ENCODE data around the gene NCOR1.
A peak's percentile ranks its signal among the peaks of the same experiment; 100 is the strongest.

Gene NCOR1

GRCh38 chr17:16033729-16034349, 181.5 kb downstream of the NCOR1 start:
- no peak for DNase-seq (ENCODE audit: low read depth, low spot score)

DNA sequence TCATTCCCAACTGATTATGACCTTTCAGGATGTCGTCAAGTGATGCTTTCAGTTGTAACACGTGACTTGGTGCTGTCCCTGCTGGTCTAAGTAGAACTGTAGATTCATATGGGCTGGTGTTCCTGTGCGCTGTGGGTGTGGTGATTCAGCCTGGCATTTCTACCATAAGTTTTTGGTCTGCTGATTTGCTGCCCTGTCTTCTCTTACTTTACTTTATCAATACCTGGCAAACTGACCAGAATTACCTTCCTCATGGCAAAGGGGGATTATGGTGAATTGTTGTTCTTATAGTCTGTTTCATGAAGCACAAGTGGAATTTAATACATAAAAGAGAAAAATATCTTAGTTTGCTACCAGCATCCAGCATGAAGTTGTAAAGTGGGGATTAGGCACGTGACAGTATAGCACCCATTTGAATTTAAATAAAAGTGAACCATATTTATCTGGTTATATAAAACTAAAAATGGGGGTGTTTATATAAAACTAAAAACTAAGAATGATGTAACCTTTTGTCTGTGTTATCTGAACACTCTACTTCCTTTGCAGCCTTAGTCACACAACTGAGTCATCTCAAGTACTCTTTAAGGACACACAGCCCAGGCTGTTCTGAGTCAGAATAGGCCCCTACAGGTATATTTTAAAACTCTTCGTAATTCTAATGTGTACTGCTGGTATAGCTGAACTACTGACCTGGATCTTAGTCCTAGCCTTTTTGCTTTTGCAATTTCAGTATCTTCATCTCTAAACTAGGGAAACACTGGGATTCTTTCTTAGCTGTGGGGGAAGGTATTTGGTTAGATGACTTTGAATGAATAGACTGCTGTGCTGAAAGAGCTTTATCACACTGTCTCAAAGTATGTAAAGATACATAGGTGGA, 187.4 kb downstream of the NCOR1 start:
- peak; percentile 50 for DNase-seq (ENCODE audit: low read depth, low spot score)

DNA sequence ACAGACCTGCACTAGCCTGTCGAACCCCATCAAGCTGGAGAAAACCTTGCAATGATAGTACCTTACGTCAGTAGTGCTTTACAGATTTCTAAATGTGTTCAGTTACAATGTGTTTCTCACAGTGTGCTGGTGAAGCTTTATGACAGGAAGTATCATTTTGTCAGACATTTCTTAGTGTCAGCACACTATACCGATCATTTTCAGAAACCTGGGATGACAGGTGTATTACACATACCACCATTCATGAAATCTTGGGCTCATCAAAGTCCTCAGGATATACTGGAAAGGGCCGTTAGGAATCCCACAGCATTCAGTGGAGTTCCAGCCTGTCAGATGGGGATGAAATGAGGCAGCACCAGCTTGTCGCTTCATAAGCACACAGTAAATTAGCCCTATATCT, 188.4 kb downstream of the NCOR1 start:
- DNase-seq (ENCODE audit: low read depth, low spot score) = no peak

- DNase-seq (ENCODE audit: low read depth, low spot score) = no peak
Measured at GRCh38 chr17:16025202-16025601, 190.1 kb downstream of the NCOR1 start.

DNA sequence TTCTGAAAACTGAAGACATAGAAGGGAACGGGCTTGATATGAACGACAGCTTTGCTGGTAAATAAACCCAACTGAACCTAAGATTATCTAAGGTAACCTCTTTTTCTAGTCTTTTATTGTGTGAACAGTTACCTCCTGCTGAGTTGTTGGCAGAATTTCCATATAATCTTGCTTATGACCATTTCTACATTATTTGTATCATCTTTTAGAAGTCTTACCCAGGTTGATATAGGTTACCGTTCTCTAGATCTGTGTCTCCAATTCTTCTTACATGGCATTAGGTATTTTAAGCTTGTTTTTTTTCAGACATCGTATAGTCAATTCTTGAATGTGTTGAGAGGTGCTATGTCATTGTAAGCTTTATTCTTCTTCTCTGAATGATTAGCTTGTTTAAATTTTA, 191.5 kb downstream of the NCOR1 start:
- no peak for DNase-seq (ENCODE audit: low read depth, low spot score)

- no peak for DNase-seq (ENCODE audit: low read depth, low spot score)
Measured at GRCh38 chr17:16019347-16019746, 196.0 kb downstream of the NCOR1 start.

GRCh38 chr17:16013943-16014407, 201.4 kb downstream of the NCOR1 start:
- DNase-seq (ENCODE audit: low read depth, low spot score) = peak; percentile 45

DNA sequence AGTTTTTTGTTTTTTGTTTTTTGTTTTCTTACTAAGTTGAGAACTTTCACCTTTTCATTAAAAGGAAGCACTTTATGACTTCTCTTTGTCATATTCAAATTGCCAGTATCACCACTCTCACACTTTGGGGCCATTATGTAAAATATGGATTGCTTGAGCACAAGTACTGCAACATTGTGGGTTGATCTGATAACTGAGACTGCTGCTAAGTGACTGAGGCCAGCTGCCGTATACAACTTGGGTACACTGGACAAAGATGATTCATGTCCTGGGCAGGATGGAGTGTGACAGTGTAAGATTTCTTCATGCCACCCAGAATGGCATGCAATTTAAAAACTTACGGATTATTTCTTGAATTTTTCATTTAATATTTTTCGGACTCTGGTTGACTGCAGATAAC, 207.9 kb downstream of the NCOR1 start:
- DNase-seq (ENCODE audit: low read depth, low spot score) = no peak

- no peak for DNase-seq (ENCODE audit: low read depth, low spot score)
Measured at GRCh38 chr17:16005636-16006035, 209.7 kb downstream of the NCOR1 start.

DNA sequence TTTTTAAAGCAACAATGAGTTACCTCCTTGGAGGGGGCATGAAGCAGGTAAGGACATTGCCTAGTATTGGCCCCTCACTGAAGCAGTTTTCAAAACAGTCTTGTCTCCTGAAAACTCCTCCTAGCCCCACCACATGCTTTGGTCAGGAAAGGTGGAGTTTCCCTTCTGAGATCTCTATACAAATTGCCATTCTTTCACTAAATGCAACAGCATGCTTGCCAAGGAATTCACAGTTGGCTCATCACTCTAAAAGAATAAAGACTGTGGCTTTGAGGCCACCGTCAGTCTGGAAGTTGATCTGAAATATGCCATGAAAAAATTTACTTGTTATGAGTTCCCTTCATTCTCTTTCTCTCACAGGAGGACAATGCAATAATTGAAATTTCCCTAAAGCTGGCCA, 211.5 kb downstream of the NCOR1 start:
- DNase-seq (ENCODE audit: low read depth, low spot score) = no peak

GRCh38 chr17:16002708-16003260, 212.6 kb downstream of the NCOR1 start:
- DNase-seq (ENCODE audit: low read depth, low spot score) = no peak

DNA sequence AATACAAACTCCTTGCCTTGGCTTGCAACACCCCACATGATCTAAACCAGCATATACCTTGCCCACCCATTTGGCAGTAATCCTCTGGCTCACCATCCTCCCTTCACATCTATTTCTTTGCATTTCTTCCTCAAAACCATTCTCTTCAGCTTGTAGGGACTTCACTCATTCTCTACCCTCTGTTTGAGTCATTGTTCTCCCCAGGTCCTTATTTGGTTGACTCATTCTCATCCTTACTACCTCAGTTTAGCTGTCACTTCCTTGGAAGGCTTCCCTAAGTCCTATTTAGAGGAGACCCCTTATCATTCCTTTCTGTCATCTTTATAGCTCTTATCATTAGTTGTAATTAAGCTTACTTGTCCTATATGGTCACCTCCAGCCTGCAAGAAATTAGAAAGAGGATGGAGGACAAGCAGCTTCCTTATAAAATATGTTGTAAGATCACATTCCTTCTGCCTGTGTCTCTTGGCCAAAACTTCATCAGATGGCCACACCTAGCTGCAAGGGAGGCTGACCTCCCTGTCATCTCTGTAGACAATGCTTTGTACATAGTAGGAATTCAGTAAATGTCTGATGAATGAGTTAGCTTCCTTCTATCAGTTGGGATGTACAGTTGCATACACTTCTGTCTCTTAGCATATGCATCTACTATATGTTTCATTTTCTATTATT, 214.0 kb downstream of the NCOR1 start:
- DNase-seq (ENCODE audit: low read depth, low spot score) = no peak

DNA sequence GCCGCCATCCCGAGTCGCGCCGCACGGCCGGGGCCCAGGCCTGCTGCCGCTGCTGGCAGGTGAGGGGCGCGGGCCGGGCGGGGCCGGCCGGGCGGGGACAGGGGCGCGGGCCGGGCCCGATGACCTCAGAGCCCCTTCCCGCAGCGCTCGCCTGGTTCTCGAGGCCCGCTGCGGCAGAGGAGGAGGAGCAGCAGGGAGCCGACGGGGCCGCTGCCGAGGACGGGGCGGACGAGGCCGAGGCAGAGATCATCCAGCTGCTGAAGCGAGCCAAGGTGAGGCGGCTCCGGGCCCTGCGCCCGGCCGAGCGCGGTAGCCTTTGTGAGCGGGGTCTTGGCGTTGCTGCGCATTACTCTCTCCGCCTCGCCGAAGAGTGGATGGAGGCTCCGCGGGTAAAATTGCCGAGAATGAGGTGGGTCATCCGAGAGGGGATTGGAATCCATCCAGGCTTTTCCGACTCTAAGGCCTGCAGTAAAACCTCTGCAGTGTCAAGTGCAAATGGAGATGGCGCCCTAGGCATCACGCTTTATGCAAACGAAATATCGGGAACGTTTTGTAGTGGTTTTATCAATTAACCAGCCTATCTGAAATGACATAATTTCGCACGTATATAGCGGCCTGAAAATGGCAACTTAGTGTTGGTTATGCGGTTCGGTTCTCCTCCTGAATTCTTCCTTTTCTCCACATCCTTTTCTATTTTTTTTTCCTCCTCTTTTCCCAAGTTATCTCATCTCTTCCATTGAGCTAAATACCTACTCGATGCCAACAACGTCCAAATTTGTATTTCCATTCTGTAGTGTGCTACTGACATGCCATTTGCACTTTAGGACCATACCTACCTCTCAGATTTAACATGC, 215.1 kb downstream of the NCOR1 start:
- no peak for DNase-seq (ENCODE audit: low read depth, low spot score)

- peak; percentile 85 for DNase-seq (ENCODE audit: low read depth, low spot score)
Measured at GRCh38 chr17:15999141-15999973, 216.0 kb downstream of the NCOR1 start, which contains the start of the genes TTC19 and ZSWIM7. TTC19 (plus strand) TSS chr17:15999824; CDS start chr17:15999849, 25 bp downstream. ZSWIM7 (minus strand) TSS chr17:15999704; CDS start chr17:15999594, 110 bp downstream.

GRCh38 chr17:15998031-15998562, 217.2 kb downstream of the NCOR1 start:
- DNase-seq (ENCODE audit: low read depth, low spot score) = no peak

- DNase-seq (ENCODE audit: low read depth, low spot score) = no peak
Measured at GRCh38 chr17:15996322-15996721, 219.0 kb downstream of the NCOR1 start.

DNA sequence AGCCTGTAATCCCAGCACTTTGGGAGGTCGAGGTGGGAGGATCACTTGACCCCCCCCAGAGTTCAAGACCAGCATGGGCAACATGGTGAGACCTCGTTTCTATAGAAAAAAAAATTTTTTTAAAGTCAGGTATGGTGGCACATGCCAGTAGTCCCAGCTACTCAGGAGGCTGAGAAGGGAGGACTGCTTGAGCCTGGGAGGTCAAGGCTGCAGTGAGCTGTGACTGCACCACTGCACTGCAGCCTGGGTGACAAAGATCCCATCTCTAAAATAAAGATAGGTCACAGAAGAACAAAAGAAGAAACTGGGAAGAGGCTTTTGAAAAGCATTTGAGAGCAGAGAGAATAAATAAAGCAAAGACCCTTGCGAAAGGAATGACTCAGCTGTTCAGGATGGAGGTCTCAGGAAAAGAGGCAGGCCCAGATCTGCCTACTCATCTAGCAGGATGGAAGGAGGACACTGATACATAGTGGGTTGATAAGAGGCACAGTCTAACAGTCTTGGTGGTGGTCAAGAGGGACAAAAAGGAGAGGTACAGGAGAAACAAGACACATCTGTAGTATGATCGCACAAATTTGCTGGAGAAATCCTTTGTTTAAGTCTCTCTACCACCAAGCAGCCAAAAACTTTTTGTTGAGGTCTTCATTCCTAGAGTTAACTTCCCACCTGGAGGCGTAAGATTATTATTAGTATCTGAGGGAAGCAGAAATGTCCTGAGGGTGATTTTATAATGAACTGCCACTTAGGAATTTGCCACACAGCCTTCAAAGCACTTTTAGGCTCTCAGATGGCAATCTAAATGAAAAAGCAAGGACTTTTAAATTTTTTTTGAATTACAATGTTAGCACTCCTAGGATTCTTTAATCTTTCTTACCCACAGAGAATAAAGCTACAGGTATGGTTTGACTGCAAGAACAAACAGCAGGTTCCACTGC, 233.4 kb downstream of the NCOR1 start:
- DNase-seq (ENCODE audit: low read depth, low spot score) = no peak

DNA sequence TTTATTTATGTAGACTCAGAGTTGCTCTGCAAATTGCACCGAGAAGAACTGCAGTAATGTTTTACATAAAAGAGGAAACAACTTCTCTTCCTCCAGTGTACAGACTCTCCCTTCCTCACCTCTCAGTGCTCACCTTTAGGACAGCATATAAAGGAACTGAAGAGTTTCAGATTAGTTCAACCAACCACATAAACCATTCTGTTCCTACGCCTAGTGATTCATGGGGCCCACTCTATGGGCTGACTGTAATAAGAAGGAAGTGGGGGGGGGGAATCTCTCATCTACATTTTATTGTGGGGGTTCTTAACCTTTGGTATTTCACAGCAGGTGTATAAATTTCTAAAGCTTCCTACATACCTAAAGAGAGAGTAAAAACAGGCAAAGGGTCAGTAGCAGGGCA, 234.1 kb downstream of the NCOR1 start:
- DNase-seq (ENCODE audit: low read depth, low spot score) = no peak
